GM21367 (cell line): ENCODE data around the gene RIF1.
"Not testable (repeated sequence)": the region's sequence is repeated elsewhere in the genome, so short reads cannot be mapped to it uniquely, and the experiment has no call there.

ENCODE experiments used
- ATAC-seq: cut with Tn5 transposase; IDR thresholded peaks from one replicate; pipeline ENCODE4 v1.9.1; 2021; ENCODE audit not compliant: unreplicated experiment

RIF1 gene

DNA sequence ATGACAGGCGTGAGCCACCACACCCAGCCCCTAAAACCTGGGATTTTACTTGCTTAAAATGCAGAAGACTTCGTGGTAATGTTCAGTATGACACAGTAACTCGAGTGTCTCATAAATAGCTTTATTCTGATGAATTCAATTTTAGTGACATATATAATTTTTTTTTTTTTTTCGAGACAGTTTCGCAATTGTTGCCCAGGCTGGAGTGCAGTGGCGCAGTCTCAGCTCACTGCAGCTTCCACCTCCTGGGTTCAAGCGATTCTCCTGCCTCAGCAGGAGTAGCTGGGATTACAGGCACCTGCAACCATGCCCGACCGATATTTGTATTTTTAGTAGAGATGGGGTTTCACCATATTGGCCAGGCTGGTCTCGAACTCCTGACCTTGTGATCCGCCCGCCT is 12.0 kb downstream of the RIF1 start:
- ATAC-seq, result not testable (repeated sequence)

DNA sequence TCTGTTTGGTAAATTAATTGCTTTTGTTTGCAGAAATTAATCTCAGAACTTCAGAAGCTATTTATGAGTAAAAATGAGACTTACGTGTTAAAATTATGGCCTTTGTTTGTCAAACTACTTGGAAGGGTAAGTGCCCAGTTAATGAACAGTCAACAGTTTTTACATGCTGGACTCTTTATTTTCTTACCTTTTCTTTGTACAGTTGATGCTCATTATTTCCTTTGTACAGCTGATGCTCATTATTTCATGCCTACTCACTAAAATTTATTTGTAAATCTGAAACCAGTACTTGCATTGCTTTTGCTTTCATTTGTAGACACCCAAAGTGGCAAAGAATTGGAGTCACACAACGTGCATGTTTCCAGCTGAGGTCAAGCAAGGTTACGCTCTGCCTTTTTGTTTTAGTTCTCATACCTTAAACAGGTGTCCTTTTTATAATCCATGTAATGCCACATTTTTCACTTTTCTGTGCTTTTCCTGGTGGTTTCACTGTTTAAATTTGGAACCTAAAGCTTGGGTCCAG is 13.3 kb downstream of the RIF1 start:
- ATAC-seq, result peak; percentile 72

DNA sequence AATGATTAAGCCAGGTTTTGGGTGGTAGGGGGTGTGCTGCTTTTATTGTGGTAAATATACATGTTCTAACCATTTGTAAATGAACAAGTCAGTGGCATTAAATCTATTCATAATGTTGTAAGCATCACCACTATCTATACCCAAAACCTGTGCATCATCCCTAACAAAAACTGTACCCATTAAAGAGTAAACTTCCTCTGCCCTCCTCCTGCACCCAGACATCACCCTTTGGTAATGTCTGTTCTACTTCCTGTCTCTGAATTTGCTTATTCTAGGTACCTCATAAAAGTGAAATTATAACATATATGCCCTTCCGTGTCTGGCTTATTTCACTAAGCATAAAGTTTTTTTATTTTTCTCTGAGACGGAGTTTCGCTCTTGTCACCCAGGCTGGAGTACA is 14.1 kb downstream of the RIF1 start:
- ATAC-seq, result no peak

DNA sequence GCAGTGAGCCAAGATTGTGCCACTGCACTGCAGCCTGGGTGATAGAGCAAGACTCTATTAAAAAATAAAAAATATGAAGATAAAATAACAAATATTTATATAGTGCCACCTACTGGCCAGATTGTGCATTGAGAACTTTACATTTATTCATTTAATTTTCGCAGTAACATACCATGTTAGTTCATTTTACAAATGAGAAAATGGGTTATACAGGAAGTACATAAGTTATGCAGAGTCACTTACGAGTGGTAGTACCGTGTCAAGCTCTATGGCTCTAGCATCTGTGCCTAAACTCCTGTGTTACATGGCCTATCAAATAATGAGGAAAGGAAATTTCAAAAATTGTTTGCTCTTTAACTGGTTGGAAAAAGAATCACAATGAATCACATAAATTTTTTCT is 27.9 kb downstream of the RIF1 start:
- no peak for ATAC-seq

DNA sequence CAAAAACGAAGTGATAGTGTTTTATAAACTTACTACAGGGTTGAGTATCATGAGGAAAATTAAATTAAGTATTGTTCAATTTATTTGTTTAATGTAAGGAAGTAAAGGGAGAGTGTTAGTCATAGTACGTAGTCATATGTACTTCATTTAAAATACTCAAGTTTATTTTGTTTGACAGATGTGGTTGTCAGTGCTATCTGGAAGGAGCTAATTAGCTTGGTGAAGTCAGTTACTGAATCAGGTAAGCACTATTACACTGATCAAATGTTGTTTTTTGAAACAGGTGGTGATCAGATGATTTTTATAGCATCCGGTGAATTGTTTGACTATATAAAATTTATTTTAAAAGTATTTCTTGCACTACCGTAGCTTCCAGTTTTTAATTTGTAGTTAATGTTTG is 28.8 kb downstream of the RIF1 start:
- ATAC-seq, result no peak

DNA sequence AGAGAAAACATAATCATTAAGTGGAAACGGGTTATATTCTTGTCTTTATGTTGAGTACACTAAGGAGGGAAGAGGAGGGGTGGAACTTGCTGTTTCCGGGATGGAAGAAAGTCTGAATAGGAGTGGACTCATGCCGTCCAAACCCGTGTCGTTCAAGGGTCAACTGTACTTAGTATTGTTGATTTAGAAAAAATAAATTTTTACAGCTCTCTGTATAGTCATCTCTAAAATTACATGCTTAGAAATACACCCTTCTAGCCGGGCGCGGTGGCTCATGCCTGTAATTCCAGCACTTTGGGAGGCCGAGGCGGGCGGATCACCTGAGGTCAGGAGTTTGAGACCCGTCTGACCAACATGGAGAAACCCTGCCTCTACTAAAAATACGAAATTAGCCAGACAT is 29.4 kb downstream of the RIF1 start:
- no peak for ATAC-seq

DNA sequence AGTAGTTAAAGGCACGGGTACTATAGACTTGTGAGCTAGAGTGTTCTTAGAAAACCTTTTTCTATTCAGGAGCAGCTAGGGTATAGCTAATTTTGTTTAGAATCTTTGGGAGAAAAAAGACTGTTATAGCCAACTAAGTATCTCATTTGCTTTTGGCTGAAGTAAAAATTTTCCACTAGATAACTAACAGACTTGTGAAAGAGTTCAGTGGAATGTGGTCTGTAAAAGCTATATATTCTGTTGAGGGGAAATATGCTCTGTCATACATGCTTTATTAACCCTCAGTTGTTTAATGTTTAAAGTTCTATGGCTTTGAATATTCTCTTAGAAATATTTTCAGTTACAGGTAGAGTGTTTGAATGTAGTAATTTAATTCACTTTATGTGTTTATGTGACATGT is 49.7 kb downstream of the RIF1 start:
- ATAC-seq, result no peak

DNA sequence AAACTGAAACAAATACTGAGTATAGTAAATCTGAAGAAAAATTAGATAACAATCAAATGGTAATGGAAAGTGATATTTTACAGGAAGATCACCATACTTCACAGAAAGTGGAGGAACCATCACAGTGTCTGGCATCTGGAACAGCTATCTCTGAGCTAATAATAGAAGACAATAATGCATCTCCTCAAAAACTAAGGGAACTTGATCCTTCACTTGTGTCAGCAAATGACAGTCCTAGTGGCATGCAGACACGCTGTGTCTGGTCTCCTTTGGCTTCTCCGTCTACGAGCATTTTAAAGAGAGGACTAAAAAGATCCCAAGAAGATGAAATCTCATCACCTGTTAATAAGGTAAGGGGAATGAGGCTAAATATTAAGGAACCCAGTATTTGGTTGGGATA is 56.1 kb downstream of the RIF1 start:
- ATAC-seq, result no peak

DNA sequence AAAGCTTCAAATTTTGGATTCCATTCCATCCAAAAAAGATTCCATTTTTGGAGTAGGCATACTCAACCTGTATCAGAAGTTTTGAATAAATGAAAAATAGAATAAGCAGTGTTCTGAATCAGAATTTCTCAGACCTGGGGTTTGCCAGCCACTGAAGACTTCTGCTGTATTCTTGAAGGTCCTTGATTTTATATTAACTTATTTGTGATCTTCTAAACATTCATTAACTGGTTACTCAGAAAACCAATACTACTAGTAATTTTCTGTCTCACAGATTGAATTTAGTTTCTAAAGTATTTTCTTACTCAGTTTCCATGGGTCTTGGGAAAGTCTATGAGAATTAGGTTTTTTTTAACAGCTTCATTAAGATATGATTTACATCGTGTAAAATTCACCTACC is 60.9 kb downstream of the RIF1 start:
- no peak for ATAC-seq

DNA sequence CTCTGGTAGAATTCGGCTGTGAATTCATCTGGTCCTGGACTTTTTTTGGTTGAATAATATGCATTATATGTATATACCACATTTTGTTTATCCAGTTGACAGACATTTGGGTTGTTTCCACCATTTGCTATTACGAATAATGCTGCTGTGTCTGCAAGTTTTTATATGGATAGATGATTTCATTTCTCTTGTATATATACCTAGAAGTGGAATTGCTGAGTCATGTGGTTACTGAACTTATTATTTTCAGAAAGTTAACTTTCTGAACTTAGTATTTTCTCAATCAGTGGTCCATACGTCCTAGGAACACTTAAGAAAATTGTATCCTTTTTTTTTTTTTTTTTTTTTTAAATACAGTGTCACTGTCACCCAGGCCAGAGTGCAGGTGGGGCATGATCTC is 63.3 kb downstream of the RIF1 start:
- ATAC-seq, result no peak

DNA sequence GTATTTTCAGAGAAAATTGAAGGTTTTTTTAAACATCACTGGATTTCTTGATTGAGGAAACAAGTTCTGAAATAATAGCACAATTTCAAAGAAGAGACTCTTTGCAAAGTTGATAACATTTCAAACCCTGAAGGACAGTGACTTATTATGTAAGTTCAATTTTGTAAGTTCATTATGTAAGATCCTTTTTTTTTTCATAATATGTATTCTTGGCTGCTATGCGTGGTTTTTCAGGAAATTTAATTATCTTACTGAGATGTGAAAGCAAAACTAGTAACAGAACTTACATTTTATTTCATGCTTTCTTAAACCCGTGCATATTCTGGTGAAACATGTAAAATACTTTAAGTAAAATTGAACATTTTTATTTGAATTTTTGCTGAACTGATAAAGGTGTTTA is 65.4 kb downstream of the RIF1 start:
- no peak for ATAC-seq

DNA sequence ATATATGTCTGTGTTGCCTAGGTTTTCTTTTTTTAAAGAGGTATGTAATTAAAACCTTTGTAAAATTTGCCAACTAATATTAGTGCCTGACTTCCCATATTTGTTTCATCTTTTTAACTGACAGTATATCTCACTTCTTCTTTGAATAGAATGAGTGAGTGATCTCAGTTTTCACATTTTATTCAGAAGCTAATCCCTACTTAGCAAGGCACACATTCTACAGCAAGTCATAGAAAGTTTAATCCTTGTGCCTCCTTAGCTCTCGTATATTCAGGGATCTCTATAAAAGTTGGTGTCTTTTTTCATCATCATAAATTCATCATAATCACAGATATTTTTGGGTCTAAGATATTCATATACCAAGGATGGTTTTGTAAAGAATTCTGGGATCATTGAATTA is 66.6 kb downstream of the RIF1 start:
- no peak for ATAC-seq

DNA sequence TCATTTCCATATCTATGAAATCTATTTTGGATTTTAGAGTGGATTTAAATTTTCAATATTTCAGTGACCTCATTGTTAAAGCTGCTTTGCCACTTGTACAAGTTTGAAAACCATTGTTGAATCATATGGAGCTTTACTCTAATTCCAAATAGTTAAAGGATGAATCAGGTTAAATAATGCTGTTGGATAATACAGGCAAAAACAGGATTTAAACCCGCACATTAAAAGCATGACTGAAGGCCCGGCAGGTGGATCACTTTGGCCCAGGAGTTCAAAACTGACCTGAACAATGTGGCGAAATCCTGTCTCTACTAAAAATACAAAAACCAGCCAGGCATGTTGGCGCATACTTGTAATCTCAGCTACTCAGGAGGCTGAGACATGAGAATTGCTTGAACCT is 68.3 kb downstream of the RIF1 start:
- no peak for ATAC-seq

DNA sequence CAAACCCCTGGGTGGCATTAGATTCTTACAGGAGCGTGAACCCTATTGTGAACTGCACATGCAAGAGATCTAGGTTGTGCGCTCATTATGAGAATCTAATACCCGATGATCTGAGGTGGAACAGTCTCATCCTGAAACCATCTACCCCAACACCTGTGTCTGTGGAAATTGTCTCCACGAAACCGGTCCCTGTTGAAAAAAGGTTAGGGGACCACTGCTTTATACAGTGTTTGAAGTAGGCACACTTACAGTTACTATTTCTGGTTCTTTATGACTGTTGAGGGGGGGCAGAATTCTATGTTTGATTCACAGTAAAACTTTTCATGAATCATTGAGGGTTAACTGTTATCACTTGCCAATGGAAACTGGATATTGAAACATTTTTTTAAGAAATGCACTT is 72.0 kb downstream of the RIF1 start:
- ATAC-seq, result no peak

DNA sequence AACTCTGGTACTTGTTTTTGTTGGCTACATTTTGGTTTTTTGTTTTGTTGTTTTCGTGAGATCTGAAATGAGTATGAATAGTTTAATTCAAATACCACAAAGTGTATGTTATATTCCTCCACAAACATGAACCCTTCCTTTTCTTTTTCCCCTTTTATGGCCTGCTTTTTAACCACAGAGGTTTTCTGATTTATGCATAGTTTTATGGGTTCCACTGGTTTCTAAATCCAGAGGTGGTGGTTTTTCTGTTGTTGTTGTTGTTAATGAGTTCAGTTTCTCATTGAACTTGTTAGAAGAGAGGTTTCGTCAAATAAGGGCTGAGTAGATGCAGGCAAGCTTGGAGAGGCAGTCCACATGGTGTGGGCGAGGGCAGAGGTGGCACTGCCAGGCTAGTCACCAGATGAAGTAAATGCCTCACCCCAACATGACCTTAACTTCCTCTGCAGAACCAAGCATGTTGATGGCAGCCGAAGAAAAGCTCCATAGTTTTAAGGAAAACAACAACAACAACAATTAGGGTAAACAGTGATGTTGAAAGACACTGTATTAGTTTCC is 72.5 kb downstream of the RIF1 start:
- no peak for ATAC-seq

DNA sequence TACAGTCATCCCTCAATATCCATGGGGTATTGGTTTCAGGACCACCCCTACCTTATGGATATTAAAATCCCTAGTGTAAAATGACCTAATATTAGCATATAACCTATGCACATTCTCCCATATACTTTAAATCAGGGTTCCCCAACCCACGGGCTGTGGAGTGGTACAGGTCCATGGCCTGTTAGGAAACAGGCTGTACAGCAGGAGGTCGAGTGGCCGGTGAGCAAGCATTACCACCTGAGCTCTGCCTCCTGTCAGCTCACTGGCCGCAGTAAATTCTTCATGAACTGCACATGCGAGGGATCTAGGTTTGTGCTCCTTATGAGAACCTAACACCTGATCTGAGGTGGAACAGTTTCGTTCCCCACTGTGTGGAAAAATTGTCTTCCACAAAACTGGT is 73.8 kb downstream of the RIF1 start:
- no peak for ATAC-seq

DNA sequence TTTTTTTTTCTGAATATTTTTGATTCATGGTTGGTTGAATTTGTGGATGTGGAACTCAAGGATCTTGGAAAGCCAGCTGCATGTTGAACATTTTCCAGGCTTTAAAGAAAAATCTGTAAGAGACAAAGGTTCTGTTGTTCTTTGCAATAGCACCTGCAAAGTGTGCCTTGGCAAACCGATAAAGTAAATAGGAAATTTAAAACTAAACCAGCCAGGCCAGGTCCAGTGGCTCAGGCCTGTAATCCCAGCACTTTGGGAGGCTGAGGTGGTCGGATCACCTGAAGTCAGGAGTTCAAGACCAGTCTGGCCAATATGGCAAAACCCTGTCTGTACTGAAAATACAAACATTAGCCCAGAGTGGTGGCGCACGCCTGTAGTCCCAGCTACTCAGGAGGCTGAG is 74.4 kb downstream of the RIF1 start:
- ATAC-seq, result no peak

DNA sequence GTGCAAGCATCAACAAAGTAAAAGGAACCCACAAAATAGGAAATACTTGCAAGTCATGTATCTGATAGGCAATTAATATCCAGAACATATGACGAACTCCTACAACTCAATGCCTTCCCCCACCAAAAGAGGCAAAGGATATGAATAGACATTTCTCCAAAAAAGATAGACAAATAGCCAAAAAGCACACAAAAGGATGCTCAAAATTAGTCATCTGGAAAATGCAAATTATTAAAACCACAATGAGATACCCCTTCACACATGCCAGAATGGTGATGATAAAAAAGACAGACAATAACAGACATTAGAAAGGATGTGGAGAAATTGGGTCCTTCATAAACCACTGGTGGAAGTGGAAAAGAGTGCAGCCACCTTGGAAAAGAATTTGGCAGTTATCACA is 76.4 kb downstream of the RIF1 start:
- ATAC-seq, result no peak

DNA sequence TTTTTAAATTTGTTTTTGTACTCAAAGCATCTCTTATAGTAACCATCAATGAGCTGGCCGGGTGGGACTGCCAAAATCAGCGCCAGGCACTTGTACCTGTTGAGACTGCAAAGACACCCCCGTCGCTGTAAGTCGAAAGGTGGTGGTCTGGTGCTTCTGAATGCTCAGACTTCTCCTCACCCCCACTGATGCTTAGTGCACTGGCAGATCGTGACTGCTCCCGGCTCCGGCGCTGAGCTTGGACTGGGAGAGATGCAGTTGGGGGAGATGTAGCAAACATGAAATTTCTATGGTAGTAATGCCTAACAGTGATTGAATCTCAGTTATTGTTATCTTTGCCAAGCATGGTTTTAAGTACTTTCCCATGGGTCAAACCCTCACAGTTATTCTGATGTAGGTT is 80.6 kb downstream of the RIF1 start:
- ATAC-seq, result no peak

DNA sequence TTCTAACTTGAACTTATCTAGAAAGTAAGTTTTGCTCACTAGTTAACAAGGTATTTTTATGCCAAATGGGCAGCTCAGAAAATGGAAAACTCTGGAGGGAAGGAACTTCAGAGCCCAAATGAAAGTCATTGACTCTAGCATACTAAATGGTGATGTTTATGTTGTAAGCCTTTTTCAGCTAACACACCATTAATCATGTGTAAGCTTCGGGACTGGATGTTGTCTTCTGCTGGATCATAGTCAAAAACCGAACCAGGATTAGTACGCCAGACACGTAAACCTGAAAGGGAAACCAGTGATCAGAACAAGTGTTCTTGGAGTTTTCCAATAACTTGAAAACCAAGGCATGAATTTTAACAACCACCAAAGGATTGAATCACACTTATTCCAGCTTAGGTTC is 81.8 kb downstream of the RIF1 start:
- no peak for ATAC-seq

DNA sequence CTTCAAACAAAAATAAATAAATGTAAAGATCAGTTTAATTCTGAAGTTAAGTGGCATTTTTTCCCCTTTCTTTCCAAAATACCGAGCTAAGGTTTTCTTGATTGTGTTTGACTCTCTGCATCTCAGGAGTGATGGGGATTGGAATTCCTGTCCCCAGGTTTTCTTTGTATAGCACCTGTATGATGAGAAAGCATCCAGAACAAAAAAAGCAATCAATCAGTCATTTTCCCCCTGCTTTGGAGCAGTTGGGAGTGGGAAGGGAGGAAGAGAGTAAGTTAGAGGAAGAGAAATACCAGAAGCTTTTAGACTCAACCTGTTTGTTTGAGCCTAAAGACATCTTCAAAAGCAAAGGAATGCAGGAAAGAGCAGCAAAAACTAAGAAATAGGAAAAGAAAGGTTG is 88.5 kb downstream of the RIF1 start:
- no peak for ATAC-seq

DNA sequence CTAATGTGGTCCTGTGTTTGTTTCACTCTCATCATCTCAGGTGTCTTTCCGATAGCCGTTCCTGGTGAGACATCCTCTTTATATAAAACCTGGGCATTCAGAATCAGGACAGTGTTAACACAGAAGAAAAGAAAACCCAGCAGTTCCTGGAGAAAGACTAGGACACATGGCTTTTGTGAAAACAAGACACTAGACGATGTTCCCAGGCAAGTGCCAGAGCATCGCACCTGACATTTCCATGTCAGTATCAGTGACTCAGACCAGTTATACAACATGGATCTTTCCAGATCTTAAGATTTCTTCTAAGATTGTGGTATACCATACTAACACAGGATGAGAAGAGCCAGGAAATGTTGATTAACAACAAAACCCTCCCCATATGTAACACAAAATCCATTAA is 96.5 kb downstream of the RIF1 start:
- no peak for ATAC-seq

DNA sequence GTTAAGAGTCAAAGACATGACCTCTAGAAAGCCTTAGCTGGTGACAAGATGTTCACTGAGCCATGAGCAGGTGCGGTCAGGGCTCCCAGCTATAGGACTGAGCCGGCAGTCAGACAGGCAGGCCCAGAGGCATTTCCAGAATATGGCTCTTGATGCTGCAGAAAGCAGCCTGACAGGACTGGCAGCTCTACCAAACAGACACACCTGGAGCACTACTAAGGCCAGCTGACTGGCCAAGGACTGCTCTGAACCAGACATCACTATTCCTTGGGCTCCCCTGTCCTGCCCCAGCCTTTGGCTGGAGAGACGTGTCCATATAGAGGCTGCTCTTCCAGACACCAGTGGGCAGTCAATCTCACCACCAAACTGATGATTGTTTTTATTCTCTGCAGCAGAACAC is 98.8 kb downstream of the RIF1 start:
- no peak for ATAC-seq

DNA sequence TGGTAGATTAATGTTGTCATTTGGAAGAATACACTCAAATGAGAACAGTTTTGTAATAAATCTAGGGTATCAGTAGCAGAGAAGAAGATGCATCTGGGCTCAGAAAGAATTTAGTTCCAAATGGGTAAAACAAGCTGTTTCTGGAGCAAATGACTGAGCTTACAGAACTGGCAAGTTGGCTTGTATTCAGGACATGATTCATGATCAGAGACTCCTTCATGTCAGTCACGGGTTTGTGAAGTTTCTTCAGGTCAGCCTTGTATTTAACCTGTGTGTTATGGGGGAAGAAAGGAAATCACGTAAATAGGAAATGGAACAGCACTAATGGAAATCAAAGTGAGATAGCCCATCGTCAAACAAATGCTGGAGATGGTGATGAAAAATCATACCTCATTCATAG is 109.1 kb downstream of the RIF1 start:
- ATAC-seq, result no peak
